Neural cell (in vitro differentiated cells): ENCODE measurements around the gene ANP32B. TPM values are rescaled to one million over a fixed set of nuclear protein-coding genes. Genes with fewer than 3 reads are reported as not detected.

ENCODE experiments used
- H2AFZ ChIP-seq: fragments of 200-600, 300-800 bp; sonication (generic), shearing (Covaris generic); 2 replicates; pipeline ENCODE4 v1.6.0; 2014; ENCODE audit warnings: low read depth, mild to moderate bottlenecking, antibody characterized with exemption, low read length, moderate library complexity
- H3F3A ChIP-seq: fragments of 200-600 bp; shearing (Covaris generic); 2 replicates; pipeline ENCODE4 v1.6.1; 2016; ENCODE audit warnings: mild to moderate bottlenecking, moderate library complexity, mixed read lengths, antibody characterized with exemption, low read length; ENCODE audit not compliant: insufficient read depth, poor library complexity, severe bottlenecking
- H3K27ac ChIP-seq: fragments of 200-600, 300-800 bp; sonication (generic), shearing (Covaris generic); 2 replicates; pipeline ENCODE4 v1.5.1; 2014; ENCODE audit warnings: mild to moderate bottlenecking, low read length, moderate library complexity
- H3K27me3 ChIP-seq: fragments of 300-800, 200-600 bp; sonication (generic), shearing (Covaris generic); 2 replicates; pipeline ENCODE4 v1.6.0; 2014; ENCODE audit warnings: mild to moderate bottlenecking, low read depth, low read length, moderate library complexity; ENCODE audit not compliant: insufficient read depth
- H3K36me3 ChIP-seq: fragments of 300-800, 200-600 bp; sonication (generic), shearing (Covaris generic); 2 replicates; pipeline ENCODE4 v1.5.1; 2014; ENCODE audit warnings: mild to moderate bottlenecking, antibody characterized with exemption, low read length, moderate library complexity; ENCODE audit not compliant: insufficient read depth
- H3K4me2 ChIP-seq: fragments of 300-800, 200-600 bp; sonication (generic), shearing (Covaris generic); 2 replicates; pipeline ENCODE4 v1.6.0; 2014; ENCODE audit warnings: mild to moderate bottlenecking, low read length
- H3K4me3 ChIP-seq: fragments of 300-800, 200-600 bp; sonication (generic), shearing (Covaris generic); 2 replicates; pipeline ENCODE4 v1.5.1; 2014; ENCODE audit warnings: mild to moderate bottlenecking, low read length, moderate library complexity
- H3K79me2 ChIP-seq: fragments of 200-600 bp; shearing (Covaris generic); replicated peaks from 2 replicates; pipeline ENCODE4 v1.6.0; 2014; ENCODE audit warnings: mild to moderate bottlenecking, low read length, moderate library complexity; ENCODE audit not compliant: insufficient read depth
- H3K9ac ChIP-seq: fragments of 300-800, 200-600 bp; sonication (generic), shearing (Covaris generic); 2 replicates; pipeline ENCODE4 v1.6.1; 2016; ENCODE audit warnings: mild to moderate bottlenecking, low read length, mixed read lengths
- H3K9me2 ChIP-seq: fragments of 200-600 bp; shearing (Covaris generic); 2 replicates; pipeline ENCODE4 v1.6.1; 2016; ENCODE audit warnings: mild to moderate bottlenecking, low read length, mixed read lengths; ENCODE audit not compliant: insufficient read depth
- H3K9me3 ChIP-seq: fragments of 200-600, 300-800 bp; sonication (generic), shearing (Covaris generic); 2 replicates; pipeline ENCODE4 v1.6.1; 2016; ENCODE audit warnings: mild to moderate bottlenecking, mixed run types, low read length, moderate library complexity, mixed read lengths
- H4K20me1 ChIP-seq: fragments of 200-600 bp; shearing (Covaris generic); 2 replicates; pipeline ENCODE4 v1.6.1; 2016; ENCODE audit warnings: mild to moderate bottlenecking, mixed run types; ENCODE audit not compliant: insufficient read depth
- CTCF ChIP-seq: fragments of 450-650 bp; IDR thresholded peaks from 2 replicates; pipeline ENCODE4 v1.5.1; 2014; ENCODE audit warnings: antibody characterized with exemption, mild to moderate bottlenecking, moderate library complexity; ENCODE audit not compliant: poor library complexity, severe bottlenecking
- EP300 ChIP-seq: fragments of 450-650 bp; conservative IDR thresholded peaks from 2 replicates; pipeline ENCODE4 v1.6.1; 2014; ENCODE audit warnings: antibody characterized with exemption, mild to moderate bottlenecking, moderate library complexity; ENCODE audit not compliant: poor library complexity, severe bottlenecking
- EZH2 ChIP-seq: fragments of 200-600, 300-800 bp; shearing (Covaris generic), sonication (generic); IDR thresholded peaks from 2 replicates; pipeline ENCODE4 v1.6.1; 2014; ENCODE audit warnings: antibody characterized with exemption, low read length, borderline replicate concordance, mild to moderate bottlenecking; ENCODE audit not compliant: insufficient read depth, poor library complexity, severe bottlenecking
- MXI1 ChIP-seq: fragments of 450-650 bp; conservative IDR thresholded peaks from 2 replicates; pipeline ENCODE4 v1.6.1; 2014; ENCODE audit warnings: antibody characterized with exemption, mild to moderate bottlenecking; ENCODE audit not compliant: poor library complexity, severe bottlenecking
- POLR2AphosphoS5 ChIP-seq: IDR thresholded peaks from 2 replicates; pipeline ENCODE4 v1.6.1; 2012
- RAD21 ChIP-seq: fragments of 450-650 bp; conservative IDR thresholded peaks from 2 replicates; pipeline ENCODE4 v1.6.1; 2014; ENCODE audit warnings: antibody characterized with exemption, mild to moderate bottlenecking, moderate library complexity
- REST ChIP-seq: IDR thresholded peaks from 2 replicates; pipeline ENCODE4 v1.6.1; 2012; ENCODE audit warnings: borderline replicate concordance
- SMC3 ChIP-seq: fragments of 450-650 bp; conservative IDR thresholded peaks from 2 replicates; pipeline ENCODE4 v1.6.1; 2014; ENCODE audit warnings: antibody characterized with exemption, mild to moderate bottlenecking, moderate library complexity; ENCODE audit not compliant: poor library complexity
- TAF1 ChIP-seq: IDR thresholded peaks from 2 replicates; pipeline ENCODE4 v1.6.1; 2012; ENCODE audit warnings: low read depth
- polyA plus RNA-seq: library from polyadenylated mRNA; depleted of rRNA; stranded (reverse); fragments of >200 nt; gene quantifications from 2 replicates; pipeline ENCODE4 v1.2.3, GENCODE V29; 2014

The ANP32B gene
- polyA plus RNA-seq, 1 donor from 2014 or later = 4.1 TPM

DNA sequence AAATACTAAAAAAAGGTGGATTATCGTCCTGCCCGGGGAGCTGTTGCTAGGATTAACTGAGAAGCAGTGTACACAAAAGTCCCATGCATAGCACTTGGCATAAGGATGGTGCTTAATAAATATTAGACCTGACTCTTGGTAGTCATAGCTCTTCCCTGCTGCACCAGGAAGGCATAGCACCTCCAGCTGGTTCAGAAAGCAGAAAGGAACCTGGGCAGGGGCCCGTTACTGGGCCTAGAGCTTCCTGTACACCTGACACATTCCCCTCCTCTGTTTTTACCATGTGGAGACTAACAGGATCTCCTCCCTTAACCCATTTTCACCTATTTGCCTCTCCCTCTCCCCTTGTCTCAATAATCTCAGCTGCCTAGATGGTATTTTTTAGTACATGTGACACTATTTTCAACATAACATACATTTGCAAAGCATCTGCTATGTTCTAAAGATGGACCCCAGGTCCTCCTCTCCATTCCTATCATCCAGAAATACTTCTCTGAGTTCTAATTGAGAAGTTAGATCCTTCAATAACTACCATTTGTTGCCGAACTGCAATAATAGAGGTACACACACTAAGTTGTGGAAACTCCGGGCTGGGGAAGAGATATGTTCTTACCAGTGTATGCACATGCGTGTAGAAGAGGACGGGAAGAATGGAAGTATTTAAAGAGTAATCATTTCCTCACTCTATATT is 3.2 kb upstream of the ANP32B start:
- H3K9me2 ChIP-seq = no peaks in the 10 kb centered on the region
- peaks cover under 1% of the 10 kb centered on the region for H3K79me2 ChIP-seq
- H3K4me2 ChIP-seq = no peak overlapping the region
- no peak overlapping the region for H3K4me3 ChIP-seq
- H3K27me3 ChIP-seq = peaks cover 13% of the 10 kb centered on the region
- H3F3A ChIP-seq = no peaks in the 10 kb centered on the region
- H3K27ac ChIP-seq = no peak overlapping the region
- H3K36me3 ChIP-seq = no peaks in the 10 kb centered on the region
- H4K20me1 ChIP-seq = no peaks in the 10 kb centered on the region
- H3K9ac ChIP-seq = no peak overlapping the region
- no peaks in the 10 kb centered on the region for H3K9me3 ChIP-seq
- no peak for TF ChIP-seq EZH2
- no peak for TF ChIP-seq MXI1
- no peak for TF ChIP-seq POLR2AphosphoS5
- TF ChIP-seq EP300 = no peak
- TF ChIP-seq TAF1 = no peak
- no peak for TF ChIP-seq RAD21
- H2AFZ ChIP-seq = no peak overlapping the region

GRCh38 chr9:97980479-97980803 is 2.7 kb upstream of the ANP32B start:
- H2AFZ ChIP-seq = no peak overlapping the region
- H3K4me3 ChIP-seq = no peak overlapping the region
- TF ChIP-seq MXI1 (no peak), TAF1 (no peak), POLR2AphosphoS5 (no peak)
- H3K36me3 ChIP-seq = no peaks in the 10 kb centered on the region
- H3K27ac ChIP-seq = no peak overlapping the region
- no peak overlapping the region for H3K9ac ChIP-seq
- no peak overlapping the region for H3K4me2 ChIP-seq
- H4K20me1 ChIP-seq = no peaks in the 10 kb centered on the region
- no peaks in the 10 kb centered on the region for H3K9me3 ChIP-seq
- peaks cover 6% of the 10 kb centered on the region for H3K79me2 ChIP-seq
- H3K27me3 ChIP-seq = peaks cover 13% of the 10 kb centered on the region
- no peaks in the 10 kb centered on the region for H3K9me2 ChIP-seq
- H3F3A ChIP-seq = no peaks in the 10 kb centered on the region

GRCh38 chr9:97980918-97981845 is 2.0 kb upstream of the ANP32B start:
- Histone ChIP-seq H3K4me3 (no peak overlapping the region), H3K36me3 (no peaks in the 10 kb centered on the region), H3K27me3 (peaks cover 13% of the 10 kb centered on the region), H3K9me2 (no peaks in the 10 kb centered on the region), H3K9ac (no peak overlapping the region), H2AFZ (peak overlapping the region; percentile 33), H4K20me1 (no peaks in the 10 kb centered on the region), H3K27ac (no peak overlapping the region), H3K4me2 (no peak overlapping the region), H3K79me2 (peaks cover 13% of the 10 kb centered on the region), H3K9me3 (no peaks in the 10 kb centered on the region), H3F3A (no peaks in the 10 kb centered on the region)
- TF ChIP-seq EP300 (no peak), EZH2 (no peak), RAD21 (no peak), REST (no peak), MXI1 (no peak), TAF1 (no peak), POLR2AphosphoS5 (no peak), SMC3 (no peak), CTCF (no peak)
